ENCODE data around the gene CCN5. TPM values are rescaled to one million over a fixed set of nuclear protein-coding genes. Genes with fewer than 3 reads are reported as not detected.

CCN5 gene
- polyA plus RNA-seq, 1 donor = 0.09 TPM

DNA sequence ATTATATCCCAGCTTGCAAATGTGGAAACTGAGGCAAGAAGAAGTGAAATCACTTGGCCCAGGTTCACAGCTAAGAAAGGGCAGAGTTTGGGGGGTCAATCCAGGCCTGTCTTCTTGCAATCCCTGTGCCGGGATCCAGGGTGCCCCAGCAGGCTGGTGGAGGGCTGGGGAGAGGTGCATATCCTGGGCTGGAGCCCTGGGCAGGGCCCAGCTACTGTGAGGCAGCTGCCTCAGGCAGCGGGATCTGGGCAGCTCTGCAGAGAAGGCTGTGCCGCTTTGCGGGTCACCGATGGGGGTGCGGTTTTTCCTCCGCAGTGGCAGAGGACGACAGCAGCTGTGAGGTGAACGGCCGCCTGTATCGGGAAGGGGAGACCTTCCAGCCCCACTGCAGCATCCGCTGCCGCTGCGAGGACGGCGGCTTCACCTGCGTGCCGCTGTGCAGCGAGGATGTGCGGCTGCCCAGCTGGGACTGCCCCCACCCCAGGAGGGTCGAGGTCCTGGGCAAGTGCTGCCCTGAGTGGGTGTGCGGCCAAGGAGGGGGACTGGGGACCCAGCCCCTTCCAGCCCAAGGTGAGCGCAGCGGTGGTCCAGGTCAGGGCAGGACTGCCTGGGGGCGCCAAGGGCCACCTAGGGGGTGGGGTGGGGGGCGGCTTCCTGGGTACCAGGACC, 9.4 kb downstream of the CCN5 start:
- Histone ChIP-seq H3K27ac (ENCODE audit: low read length) (no peak overlapping the region), H3K36me3 (ENCODE audit: control insufficient read depth, insufficient read depth, low read length) (no peaks in the 10 kb centered on the region), H3K4me1 (ENCODE audit: control insufficient read depth, insufficient read depth, low read length) (peaks cover 13% of the 10 kb centered on the region), H3K27me3 (ENCODE audit: control insufficient read depth, insufficient read depth, low read length) (peaks cover 14% of the 10 kb centered on the region), H3K9me3 (ENCODE audit: control insufficient read depth, low read depth, low read length) (no peaks in the 10 kb centered on the region), H3K4me3 (ENCODE audit: low read length) (no peak overlapping the region)
- WGBS (ENCODE audit: insufficient coverage, low lambda C conversion rate) = no CpG with 5 or more reads among the region's 26 CpGs
- no peak for DNase-seq

DNA sequence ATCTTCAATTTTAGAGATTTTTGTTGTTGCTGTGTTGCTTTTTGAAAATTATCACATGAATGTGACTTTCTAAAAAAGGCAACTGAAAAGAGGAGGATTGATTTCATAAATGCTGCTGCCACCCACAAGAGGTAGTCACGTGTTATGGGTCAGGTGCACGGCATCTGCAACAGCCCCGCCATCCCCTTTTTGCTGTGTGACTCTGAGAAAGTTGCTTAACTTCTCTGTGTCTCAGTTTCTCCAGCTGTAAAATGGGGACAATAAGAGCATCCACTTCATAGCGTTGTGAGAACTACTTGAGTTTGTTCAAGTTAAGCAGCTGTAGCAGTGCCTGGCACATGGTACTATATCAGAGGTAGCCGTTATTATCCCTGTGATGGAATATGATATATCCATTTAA, 10.7 kb downstream of the CCN5 start:
- H3K36me3 ChIP-seq (ENCODE audit: control insufficient read depth, insufficient read depth, low read length) = no peaks in the 10 kb centered on the region
- H3K9me3 ChIP-seq (ENCODE audit: control insufficient read depth, low read depth, low read length) = no peaks in the 10 kb centered on the region
- DNase-seq = no peak
- H3K4me1 ChIP-seq (ENCODE audit: control insufficient read depth, insufficient read depth, low read length) = peaks cover 14% of the 10 kb centered on the region
- WGBS (ENCODE audit: insufficient coverage, low lambda C conversion rate) = 100% methylated on average over 1 of the region's 5 CpGs
- peaks cover 14% of the 10 kb centered on the region for H3K27me3 ChIP-seq (ENCODE audit: control insufficient read depth, insufficient read depth, low read length)
- H3K27ac ChIP-seq (ENCODE audit: low read length) = no peak overlapping the region
- no peak overlapping the region for H3K4me3 ChIP-seq (ENCODE audit: low read length)

DNA sequence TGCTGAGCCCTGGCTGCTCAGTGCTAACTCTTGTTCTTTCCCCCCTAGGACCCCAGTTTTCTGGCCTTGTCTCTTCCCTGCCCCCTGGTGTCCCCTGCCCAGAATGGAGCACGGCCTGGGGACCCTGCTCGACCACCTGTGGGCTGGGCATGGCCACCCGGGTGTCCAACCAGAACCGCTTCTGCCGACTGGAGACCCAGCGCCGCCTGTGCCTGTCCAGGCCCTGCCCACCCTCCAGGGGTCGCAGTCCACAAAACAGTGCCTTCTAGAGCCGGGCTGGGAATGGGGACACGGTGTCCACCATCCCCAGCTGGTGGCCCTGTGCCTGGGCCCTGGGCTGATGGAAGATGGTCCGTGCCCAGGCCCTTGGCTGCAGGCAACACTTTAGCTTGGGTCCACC, 11.9 kb downstream of the CCN5 start:
- no peak for DNase-seq
- WGBS (ENCODE audit: insufficient coverage, low lambda C conversion rate) = no CpG with 5 or more reads among the region's 11 CpGs
- Histone ChIP-seq H3K4me1 (ENCODE audit: control insufficient read depth, insufficient read depth, low read length) (peaks cover 14% of the 10 kb centered on the region), H3K27ac (ENCODE audit: low read length) (no peak overlapping the region), H3K27me3 (ENCODE audit: control insufficient read depth, insufficient read depth, low read length) (peaks cover 14% of the 10 kb centered on the region), H3K9me3 (ENCODE audit: control insufficient read depth, low read depth, low read length) (no peaks in the 10 kb centered on the region), H3K4me3 (ENCODE audit: low read length) (no peak overlapping the region), H3K36me3 (ENCODE audit: control insufficient read depth, insufficient read depth, low read length) (no peaks in the 10 kb centered on the region)

DNA sequence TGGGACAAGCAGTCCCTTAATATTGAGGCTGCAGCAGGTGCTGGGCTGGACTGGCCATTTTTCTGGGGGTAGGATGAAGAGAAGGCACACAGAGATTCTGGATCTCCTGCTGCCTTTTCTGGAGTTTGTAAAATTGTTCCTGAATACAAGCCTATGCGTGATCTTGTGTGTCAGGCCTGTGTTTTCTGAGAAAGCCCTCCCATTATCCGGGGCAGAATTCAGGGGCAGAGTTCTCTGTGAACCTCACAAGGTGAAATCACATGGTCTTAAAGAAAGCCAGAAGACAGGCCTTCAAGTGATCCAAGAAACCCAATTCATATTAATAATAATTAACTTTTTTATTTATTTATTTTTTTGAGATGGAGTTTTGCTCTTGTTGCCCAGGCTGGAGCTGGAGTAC, 12.5 kb downstream of the CCN5 start:
- no CpG with 5 or more reads among the region's 2 CpGs for WGBS (ENCODE audit: insufficient coverage, low lambda C conversion rate)

DNA sequence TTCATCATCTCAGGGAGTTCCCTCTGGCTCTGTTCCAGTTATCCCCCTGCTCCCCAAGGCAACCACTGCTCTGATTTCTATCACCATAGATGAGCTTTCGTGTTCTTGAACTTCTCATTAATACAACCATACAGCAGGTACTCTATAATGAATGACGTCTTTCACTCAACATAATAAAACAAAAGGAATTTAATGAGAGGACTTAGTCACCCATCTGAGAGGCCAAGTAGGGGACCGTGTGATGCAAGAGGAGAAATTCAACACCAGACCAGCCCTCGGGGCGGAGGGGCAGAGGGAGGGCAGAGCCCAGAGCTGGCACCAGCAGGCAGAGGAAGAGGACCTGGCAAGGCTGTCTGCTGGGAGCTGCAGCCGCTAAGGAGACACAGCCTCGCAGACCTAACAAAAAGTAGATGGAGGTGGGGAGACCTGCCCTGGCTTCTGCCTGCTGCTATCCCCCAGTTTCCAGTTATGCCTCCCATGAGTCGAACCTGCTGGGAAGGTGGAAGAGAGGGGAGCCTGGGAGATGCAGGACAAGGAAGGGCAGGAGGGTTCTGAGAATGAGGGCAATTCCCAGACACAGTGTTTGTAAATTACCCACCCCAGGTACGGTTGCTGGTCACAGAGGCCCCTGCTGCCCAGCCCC, 13.8 kb downstream of the CCN5 start:
- Histone ChIP-seq H3K4me1 (ENCODE audit: control insufficient read depth, insufficient read depth, low read length) (peaks cover 14% of the 10 kb centered on the region), H3K9me3 (ENCODE audit: control insufficient read depth, low read depth, low read length) (no peaks in the 10 kb centered on the region), H3K4me3 (ENCODE audit: low read length) (no peak overlapping the region), H3K27me3 (ENCODE audit: control insufficient read depth, insufficient read depth, low read length) (peaks cover 11% of the 10 kb centered on the region), H3K27ac (ENCODE audit: low read length) (no peak overlapping the region), H3K36me3 (ENCODE audit: control insufficient read depth, insufficient read depth, low read length) (no peaks in the 10 kb centered on the region)
- peak; percentile 64 to 83 for DNase-seq
- WGBS (ENCODE audit: insufficient coverage, low lambda C conversion rate) = no CpG with 5 or more reads among the region's 9 CpGs

More for the DNA sequence above, 12.5 kb downstream of the CCN5 start:
- DNase-seq = no peak
- H3K27ac ChIP-seq (ENCODE audit: low read length) = no peak overlapping the region
- H3K4me3 ChIP-seq (ENCODE audit: low read length) = no peak overlapping the region
- peaks cover 14% of the 10 kb centered on the region for H3K4me1 ChIP-seq (ENCODE audit: control insufficient read depth, insufficient read depth, low read length)
- H3K9me3 ChIP-seq (ENCODE audit: control insufficient read depth, low read depth, low read length) = no peaks in the 10 kb centered on the region
- H3K36me3 ChIP-seq (ENCODE audit: control insufficient read depth, insufficient read depth, low read length) = no peaks in the 10 kb centered on the region
- H3K27me3 ChIP-seq (ENCODE audit: control insufficient read depth, insufficient read depth, low read length) = peaks cover 14% of the 10 kb centered on the region

DNA sequence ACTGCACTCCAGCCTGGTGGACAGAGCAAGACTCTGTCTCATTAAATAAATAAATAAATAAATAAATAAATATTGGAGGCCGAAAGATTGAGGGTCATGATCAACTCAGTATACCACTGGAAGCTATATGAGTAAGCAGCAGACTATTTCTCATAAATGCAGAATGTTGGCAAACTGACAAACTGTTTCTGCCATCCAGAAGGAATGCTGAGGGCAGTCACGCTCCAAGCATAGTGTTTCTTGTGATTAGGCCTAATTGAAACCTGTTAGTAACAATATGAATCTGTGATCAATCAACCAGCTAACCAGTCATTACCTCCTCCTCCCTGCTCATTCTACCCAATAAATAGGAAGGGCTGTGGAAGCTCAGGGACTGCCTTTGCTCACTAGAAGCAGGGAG, 15.3 kb downstream of the CCN5 start:
- Histone ChIP-seq H3K36me3 (ENCODE audit: control insufficient read depth, insufficient read depth, low read length) (no peaks in the 10 kb centered on the region), H3K4me3 (ENCODE audit: low read length) (no peak overlapping the region), H3K9me3 (ENCODE audit: control insufficient read depth, low read depth, low read length) (no peaks in the 10 kb centered on the region), H3K27ac (ENCODE audit: low read length) (no peak overlapping the region), H3K4me1 (ENCODE audit: control insufficient read depth, insufficient read depth, low read length) (peaks cover 14% of the 10 kb centered on the region), H3K27me3 (ENCODE audit: control insufficient read depth, insufficient read depth, low read length) (no peaks in the 10 kb centered on the region)
- DNase-seq = no peak
- WGBS (ENCODE audit: insufficient coverage, low lambda C conversion rate) = no CpG with 5 or more reads among the region's 2 CpGs

DNA sequence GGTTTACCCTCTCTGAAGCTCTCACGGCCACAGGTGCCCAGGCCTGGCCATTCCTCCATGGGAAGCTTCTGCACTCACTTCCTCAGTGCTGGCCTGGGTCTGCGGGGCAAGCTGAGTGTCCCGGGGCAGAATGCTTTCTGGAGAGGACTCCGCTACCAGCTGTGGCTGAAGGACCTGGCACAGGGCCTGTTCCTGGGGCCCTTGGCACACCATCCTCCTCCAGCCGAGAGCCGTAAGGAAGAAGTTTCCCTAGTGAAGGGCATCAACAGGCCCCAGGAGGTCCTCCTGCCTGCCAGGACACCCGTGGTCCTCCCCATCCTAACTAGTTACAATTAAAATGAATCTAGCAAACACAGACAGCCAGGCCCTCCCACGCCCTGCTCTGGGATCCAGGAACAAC, 16.5 kb downstream of the CCN5 start:
- H3K4me1 ChIP-seq (ENCODE audit: control insufficient read depth, insufficient read depth, low read length) = peaks cover 18% of the 10 kb centered on the region
- no CpG with 5 or more reads among the region's 8 CpGs for WGBS (ENCODE audit: insufficient coverage, low lambda C conversion rate)
- no peak for DNase-seq
- no peaks in the 10 kb centered on the region for H3K27me3 ChIP-seq (ENCODE audit: control insufficient read depth, insufficient read depth, low read length)
- H3K4me3 ChIP-seq (ENCODE audit: low read length) = no peak overlapping the region
- H3K36me3 ChIP-seq (ENCODE audit: control insufficient read depth, insufficient read depth, low read length) = no peaks in the 10 kb centered on the region
- H3K9me3 ChIP-seq (ENCODE audit: control insufficient read depth, low read depth, low read length) = no peaks in the 10 kb centered on the region
- H3K27ac ChIP-seq (ENCODE audit: low read length) = no peak overlapping the region

DNA sequence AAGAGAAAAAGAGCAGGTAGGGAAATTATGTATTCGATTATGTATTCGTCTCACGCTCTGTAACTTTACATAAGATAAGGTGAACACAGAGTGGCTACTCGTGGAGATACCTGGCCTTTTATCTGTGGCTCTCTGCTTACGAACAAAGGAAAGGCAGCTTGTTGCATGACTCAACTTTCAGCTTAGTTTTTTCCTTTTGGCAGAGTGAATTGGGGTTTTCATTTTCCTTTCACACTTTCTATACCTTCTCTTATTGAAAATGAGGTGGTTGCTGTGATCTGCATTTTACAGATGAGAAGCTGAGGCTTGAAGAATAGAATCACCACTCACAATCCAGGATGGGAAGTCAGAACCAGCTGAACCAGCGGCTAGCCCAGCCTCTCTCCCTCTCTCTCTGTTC, 17.2 kb downstream of the CCN5 start:
- H3K27me3 ChIP-seq (ENCODE audit: control insufficient read depth, insufficient read depth, low read length) = no peaks in the 10 kb centered on the region
- WGBS (ENCODE audit: insufficient coverage, low lambda C conversion rate) = 60% methylated on average over 1 of the region's 6 CpGs
- H3K4me3 ChIP-seq (ENCODE audit: low read length) = no peak overlapping the region
- H3K36me3 ChIP-seq (ENCODE audit: control insufficient read depth, insufficient read depth, low read length) = no peaks in the 10 kb centered on the region
- H3K4me1 ChIP-seq (ENCODE audit: control insufficient read depth, insufficient read depth, low read length) = peaks cover 18% of the 10 kb centered on the region
- H3K27ac ChIP-seq (ENCODE audit: low read length) = no peak overlapping the region
- peak in 1 of 2 donors; percentile 55 for DNase-seq
- H3K9me3 ChIP-seq (ENCODE audit: control insufficient read depth, low read depth, low read length) = no peaks in the 10 kb centered on the region

DNA sequence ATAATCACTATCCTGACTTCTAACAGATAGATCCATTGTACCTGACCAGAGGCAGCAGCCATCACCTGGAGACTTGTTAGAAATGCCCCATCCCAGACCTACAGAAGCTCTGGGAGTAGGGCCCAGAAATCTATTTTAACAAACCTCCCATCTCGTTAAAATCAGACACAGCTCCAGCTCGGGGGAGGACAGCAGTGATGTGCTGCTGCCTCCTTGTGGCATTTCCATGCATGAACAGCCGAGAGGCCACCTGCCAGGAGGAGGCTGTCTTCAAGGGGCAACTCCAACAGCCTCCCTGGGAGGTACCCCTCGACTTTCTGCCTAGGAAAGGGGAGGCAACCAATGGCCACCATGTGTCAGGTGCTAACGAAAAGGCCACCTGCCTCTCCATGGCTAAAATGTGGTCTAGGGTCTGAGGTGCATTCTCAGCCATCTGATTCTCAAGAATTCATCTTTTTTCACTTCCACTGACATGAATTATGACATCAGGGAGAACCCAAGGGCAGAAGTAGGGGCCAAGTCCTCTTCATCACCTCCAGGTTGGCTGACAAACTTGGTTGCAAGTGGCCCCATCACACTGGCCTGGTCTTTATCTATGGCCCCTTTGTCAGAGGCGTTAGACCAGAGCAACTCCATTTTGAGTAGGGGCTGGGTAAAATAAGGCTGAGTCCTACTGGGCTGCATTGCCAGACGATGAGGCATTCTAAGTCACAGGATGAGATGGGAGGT, 18.3 kb downstream of the CCN5 start:
- Histone ChIP-seq H3K36me3 (ENCODE audit: control insufficient read depth, insufficient read depth, low read length) (no peaks in the 10 kb centered on the region), H3K4me3 (ENCODE audit: low read length) (no peak overlapping the region), H3K9me3 (ENCODE audit: control insufficient read depth, low read depth, low read length) (no peaks in the 10 kb centered on the region), H3K27ac (ENCODE audit: low read length) (no peak overlapping the region), H3K27me3 (ENCODE audit: control insufficient read depth, insufficient read depth, low read length) (no peaks in the 10 kb centered on the region), H3K4me1 (ENCODE audit: control insufficient read depth, insufficient read depth, low read length) (peaks cover 15% of the 10 kb centered on the region)
- WGBS (ENCODE audit: insufficient coverage, low lambda C conversion rate) = 60% methylated on average over 1 of the region's 7 CpGs
- DNase-seq = peak; percentile 48 to 52

DNA sequence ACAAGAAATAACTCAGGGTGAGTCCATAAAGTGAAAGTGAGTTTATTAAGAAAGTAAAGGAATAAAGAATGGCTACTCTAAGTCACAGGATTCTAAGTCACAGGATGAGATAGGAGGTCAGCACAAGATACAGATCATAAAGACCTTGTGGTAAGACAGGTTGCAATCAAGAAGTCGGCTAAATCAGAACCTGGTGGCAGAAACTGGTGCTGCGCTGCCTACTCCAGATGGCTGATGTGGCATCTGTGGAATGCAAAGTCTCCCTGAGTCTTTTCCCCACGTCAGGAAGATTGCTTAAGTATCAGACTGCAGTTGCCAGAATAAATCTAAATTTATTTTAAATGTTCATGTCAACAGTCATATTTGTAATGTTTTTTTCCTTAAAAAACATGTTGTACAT, 19.8 kb downstream of the CCN5 start:
- Histone ChIP-seq H3K27me3 (ENCODE audit: control insufficient read depth, insufficient read depth, low read length) (no peaks in the 10 kb centered on the region), H3K36me3 (ENCODE audit: control insufficient read depth, insufficient read depth, low read length) (no peaks in the 10 kb centered on the region), H3K27ac (ENCODE audit: low read length) (no peak overlapping the region), H3K4me1 (ENCODE audit: control insufficient read depth, insufficient read depth, low read length) (peaks cover 4% of the 10 kb centered on the region), H3K4me3 (ENCODE audit: low read length) (no peak overlapping the region), H3K9me3 (ENCODE audit: control insufficient read depth, low read depth, low read length) (no peaks in the 10 kb centered on the region)
- WGBS (ENCODE audit: insufficient coverage, low lambda C conversion rate) = no CpG with 5 or more reads among the region's 3 CpGs
- no peak for DNase-seq

All from large intestine (tissue), 3 donors.